GM23338 (cell line): ENCODE data around the gene IL18BP. TPM values are rescaled to one million over a fixed set of nuclear protein-coding genes. Genes with fewer than 3 reads are reported as not detected.

Experiments used
- JUNB ChIP-seq: IDR thresholded peaks from one replicate; pipeline ENCODE4 v1.6.1; 2016; ENCODE audit warnings: antibody characterized with exemption; ENCODE audit not compliant: unreplicated experiment
- STAT1 ChIP-seq: IDR thresholded peaks from one replicate; pipeline ENCODE4 v1.6.1; 2016; ENCODE audit warnings: antibody characterized with exemption; ENCODE audit not compliant: unreplicated experiment
- polyA plus RNA-seq: library from polyadenylated mRNA; unstranded; fragments of >200 nt; fragmentation: Nextera tagmentation; extraction: Ambion mirVana; gene quantifications from 2 replicates; pipeline ENCODE4 v1.2.1, GENCODE V29; 2016
- small RNA-seq: library from RNA; depleted of rRNA; stranded (forward); fragments of <200 nt; gene quantifications from one replicate; pipeline ENCODE3, GENCODE V24; 2014; ENCODE audit warnings: low replicate concordance
- total RNA-seq: library from RNA; depleted of rRNA; stranded (reverse); fragments of >200 nt; shearing (Covaris generic); gene quantifications from 2 replicates; pipeline ENCODE4 v1.2.3, GENCODE V29; 2014; rRNA removed
- TF ChIP-seq, protein P1 (sequence below): fragments of 250-450 bp; sonication (Bioruptor Pico); IDR thresholded peaks from 2 replicates; pipeline ENCODE4 v1.5.0; 2020; ENCODE audit warnings: mild to moderate bottlenecking, moderate library complexity

The IL18BP gene
- total and polyA plus RNA-seq, 2 experiments from 2014 or later, result 3.8 to 11.2 TPM

DNA sequence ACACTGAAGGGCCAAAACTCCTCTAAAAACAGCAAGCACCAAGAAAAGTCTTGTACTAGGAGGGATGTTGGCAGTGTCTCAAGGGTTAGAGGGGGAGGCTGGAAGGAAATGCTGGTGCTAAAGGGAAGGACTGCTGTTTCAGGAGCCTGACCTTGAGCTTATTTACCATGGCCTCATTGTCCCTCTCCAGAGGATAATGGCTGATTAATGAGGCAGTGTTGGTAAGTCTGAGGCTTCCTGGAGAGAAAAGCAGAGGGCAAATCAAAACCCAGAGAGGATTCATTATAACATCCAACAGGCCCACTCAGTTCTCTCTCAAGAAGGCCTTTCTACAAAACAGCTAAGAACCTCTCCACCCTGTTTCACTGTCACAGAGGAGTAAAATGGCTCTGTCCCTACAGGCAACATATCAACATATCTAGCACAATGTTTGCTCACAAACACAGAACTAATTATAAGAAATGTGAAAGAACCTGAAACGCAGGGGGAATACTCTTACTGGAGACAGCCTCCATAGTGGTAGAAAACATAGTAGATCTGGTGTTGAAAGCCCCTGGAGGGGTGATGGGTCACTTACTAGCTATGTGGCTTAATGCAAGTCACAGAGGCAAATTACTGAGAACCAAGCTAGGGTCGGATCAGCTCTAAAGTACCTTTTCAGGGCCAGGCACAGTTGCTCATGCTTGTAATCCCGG lies 50.2 kb downstream of the IL18BP start (continued):
- TF ChIP-seq, protein P1, sequence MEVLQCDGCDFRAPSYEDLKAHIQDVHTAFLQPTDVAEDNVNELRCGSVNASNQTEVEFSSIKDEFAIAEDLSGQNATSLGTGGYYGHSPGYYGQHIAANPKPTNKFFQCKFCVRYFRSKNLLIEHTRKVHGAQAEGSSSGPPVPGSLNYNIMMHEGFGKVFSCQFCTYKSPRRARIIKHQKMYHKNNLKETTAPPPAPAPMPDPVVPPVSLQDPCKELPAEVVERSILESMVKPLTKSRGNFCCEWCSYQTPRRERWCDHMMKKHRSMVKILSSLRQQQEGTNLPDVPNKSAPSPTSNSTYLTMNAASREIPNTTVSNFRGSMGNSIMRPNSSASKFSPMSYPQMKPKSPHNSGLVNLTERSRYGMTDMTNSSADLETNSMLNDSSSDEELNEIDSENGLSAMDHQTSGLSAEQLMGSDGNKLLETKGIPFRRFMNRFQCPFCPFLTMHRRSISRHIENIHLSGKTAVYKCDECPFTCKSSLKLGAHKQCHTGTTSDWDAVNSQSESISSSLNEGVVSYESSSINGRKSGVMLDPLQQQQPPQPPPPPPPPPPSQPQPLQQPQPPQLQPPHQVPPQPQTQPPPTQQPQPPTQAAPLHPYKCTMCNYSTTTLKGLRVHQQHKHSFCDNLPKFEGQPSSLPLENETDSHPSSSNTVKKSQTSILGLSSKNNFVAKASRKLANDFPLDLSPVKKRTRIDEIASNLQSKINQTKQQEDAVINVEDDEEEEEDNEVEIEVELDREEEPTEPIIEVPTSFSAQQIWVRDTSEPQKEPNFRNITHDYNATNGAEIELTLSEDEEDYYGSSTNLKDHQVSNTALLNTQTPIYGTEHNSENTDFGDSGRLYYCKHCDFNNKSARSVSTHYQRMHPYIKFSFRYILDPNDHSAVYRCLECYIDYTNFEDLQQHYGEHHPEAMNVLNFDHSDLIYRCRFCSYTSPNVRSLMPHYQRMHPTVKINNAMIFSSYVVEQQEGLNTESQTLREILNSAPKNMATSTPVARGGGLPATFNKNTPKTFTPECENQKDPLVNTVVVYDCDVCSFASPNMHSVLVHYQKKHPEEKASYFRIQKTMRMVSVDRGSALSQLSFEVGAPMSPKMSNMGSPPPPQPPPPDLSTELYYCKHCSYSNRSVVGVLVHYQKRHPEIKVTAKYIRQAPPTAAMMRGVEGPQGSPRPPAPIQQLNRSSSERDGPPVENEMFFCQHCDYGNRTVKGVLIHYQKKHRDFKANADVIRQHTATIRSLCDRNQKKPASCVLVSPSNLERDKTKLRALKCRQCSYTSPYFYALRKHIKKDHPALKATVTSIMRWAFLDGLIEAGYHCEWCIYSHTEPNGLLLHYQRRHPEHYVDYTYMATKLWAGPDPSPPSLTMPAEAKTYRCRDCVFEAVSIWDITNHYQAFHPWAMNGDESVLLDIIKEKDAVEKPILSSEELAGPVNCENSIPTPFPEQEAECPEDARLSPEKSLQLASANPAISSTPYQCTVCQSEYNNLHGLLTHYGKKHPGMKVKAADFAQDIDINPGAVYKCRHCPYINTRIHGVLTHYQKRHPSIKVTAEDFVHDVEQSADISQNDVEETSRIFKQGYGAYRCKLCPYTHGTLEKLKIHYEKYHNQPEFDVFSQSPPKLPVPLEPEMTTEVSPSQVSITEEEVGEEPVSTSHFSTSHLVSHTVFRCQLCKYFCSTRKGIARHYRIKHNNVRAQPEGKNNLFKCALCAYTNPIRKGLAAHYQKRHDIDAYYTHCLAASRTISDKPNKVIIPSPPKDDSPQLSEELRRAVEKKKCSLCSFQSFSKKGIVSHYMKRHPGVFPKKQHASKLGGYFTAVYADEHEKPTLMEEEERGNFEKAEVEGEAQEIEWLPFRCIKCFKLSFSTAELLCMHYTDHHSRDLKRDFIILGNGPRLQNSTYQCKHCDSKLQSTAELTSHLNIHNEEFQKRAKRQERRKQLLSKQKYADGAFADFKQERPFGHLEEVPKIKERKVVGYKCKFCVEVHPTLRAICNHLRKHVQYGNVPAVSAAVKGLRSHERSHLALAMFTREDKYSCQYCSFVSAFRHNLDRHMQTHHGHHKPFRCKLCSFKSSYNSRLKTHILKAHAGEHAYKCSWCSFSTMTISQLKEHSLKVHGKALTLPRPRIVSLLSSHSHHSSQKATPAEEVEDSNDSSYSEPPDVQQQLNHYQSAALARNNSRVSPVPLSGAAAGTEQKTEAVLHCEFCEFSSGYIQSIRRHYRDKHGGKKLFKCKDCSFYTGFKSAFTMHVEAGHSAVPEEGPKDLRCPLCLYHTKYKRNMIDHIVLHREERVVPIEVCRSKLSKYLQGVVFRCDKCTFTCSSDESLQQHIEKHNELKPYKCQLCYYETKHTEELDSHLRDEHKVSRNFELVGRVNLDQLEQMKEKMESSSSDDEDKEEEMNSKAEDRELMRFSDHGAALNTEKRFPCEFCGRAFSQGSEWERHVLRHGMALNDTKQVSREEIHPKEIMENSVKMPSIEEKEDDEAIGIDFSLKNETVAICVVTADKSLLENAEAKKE (CRISPR knock-in tag), result no peak
- TF ChIP-seq JUNB, result no peak
- no peak for TF ChIP-seq STAT1

Small RNA genes within 50 kb of the gene (small RNA-seq; reads per million reads assigned to genes)
- gene RNU6-72P, result not detected

Other genes with a start within 250 kb of the IL18BP start
- not detected in 2 replicates for gene DEFB108B, start 165.7 kb upstream of the IL18BP start, total RNA-seq
- gene DEFB108B, start 165.7 kb upstream of the IL18BP start, polyA plus RNA-seq, result not detected in 2 replicates
- not detected in 2 replicates for gene DEFB131B, start 120.5 kb upstream of the IL18BP start, total RNA-seq
- gene DEFB131B, start 120.5 kb upstream of the IL18BP start, polyA plus RNA-seq, result not detected in 2 replicates
- 13.0 and 19.5 TPM in 2 replicates for gene XNDC1N, start 70.3 kb upstream of the IL18BP start, total RNA-seq
- gene XNDC1N, start 70.3 kb upstream of the IL18BP start, polyA plus RNA-seq, result 9.0 and 11.0 TPM in 2 replicates
- 37.7 and 57.1 TPM in 2 replicates for gene RNF121, start 69.9 kb upstream of the IL18BP start, total RNA-seq
- gene RNF121, start 69.9 kb upstream of the IL18BP start, polyA plus RNA-seq, result 7.8 and 8.7 TPM in 2 replicates
- gene NUMA1, start 81.6 kb downstream of the IL18BP start, total RNA-seq, result 90.5 and 104 TPM in 2 replicates
- gene NUMA1, start 81.6 kb downstream of the IL18BP start, polyA plus RNA-seq, result 30.4 and 33.2 TPM in 2 replicates
- 3.6 and 4.3 TPM in 2 replicates for gene LRRC51, start 81.9 kb downstream of the IL18BP start, total RNA-seq
- 4.2 and 4.8 TPM in 2 replicates for gene LRRC51, start 81.9 kb downstream of the IL18BP start, polyA plus RNA-seq
- 106 and 112 TPM in 2 replicates for gene LAMTOR1, start 104.4 kb downstream of the IL18BP start, total RNA-seq
- 157 and 168 TPM in 2 replicates for gene LAMTOR1, start 104.4 kb downstream of the IL18BP start, polyA plus RNA-seq
- gene TOMT, start 107.0 kb downstream of the IL18BP start, total RNA-seq, result not detected in 2 replicates
- not detected in 2 replicates for gene TOMT, start 107.0 kb downstream of the IL18BP start, polyA plus RNA-seq
- 42.3 and 52.1 TPM in 2 replicates for gene ANAPC15, start 113.8 kb downstream of the IL18BP start, total RNA-seq
- gene ANAPC15, start 113.8 kb downstream of the IL18BP start, polyA plus RNA-seq, result 110 and 117 TPM in 2 replicates
- not detected in 2 replicates for gene FOLR3, start 136.8 kb downstream of the IL18BP start, total RNA-seq
- gene FOLR3, start 136.8 kb downstream of the IL18BP start, polyA plus RNA-seq, result not detected in 2 replicates
- gene FOLR1, start 193.2 kb downstream of the IL18BP start, total RNA-seq, result 0.27 TPM in 1 of 2 replicates, not detected in the other
- 0.42 and 0.68 TPM in 2 replicates for gene FOLR1, start 193.2 kb downstream of the IL18BP start, polyA plus RNA-seq
- gene FOLR2, start 217.9 kb downstream of the IL18BP start, total RNA-seq, result not detected in 2 replicates
- gene FOLR2, start 217.9 kb downstream of the IL18BP start, polyA plus RNA-seq, result not detected in 2 replicates
- 54.3 and 54.7 TPM in 2 replicates for gene INPPL1, start 225.9 kb downstream of the IL18BP start, total RNA-seq
- 15.5 and 21.5 TPM in 2 replicates for gene INPPL1, start 225.9 kb downstream of the IL18BP start, polyA plus RNA-seq
- gene PHOX2A, start 245.3 kb downstream of the IL18BP start, total RNA-seq, result not detected in 2 replicates
- 0.23 and 0.31 TPM in 2 replicates for gene PHOX2A, start 245.3 kb downstream of the IL18BP start, polyA plus RNA-seq